ENCODE data around the gene ZMYND11. TPM values are rescaled to one million over a fixed set of nuclear protein-coding genes. Genes with fewer than 3 reads are reported as not detected.

ZMYND11 gene
- total RNA-seq, 1 experiment from 2014 or later, result 37.5 TPM

- no peak for ATAC-seq
- Histone ChIP-seq H3K36me3 (ENCODE audit: control insufficient read depth, insufficient read depth, low read length) (peaks cover 4% of the 10 kb centered on the region; the same call in 1 of the 2 replicates), H3K4me1 (ENCODE audit: control insufficient read depth, insufficient read depth, low read length) (no peaks in the 10 kb centered on the region), H3K27me3 (ENCODE audit: control insufficient read depth, insufficient read depth, low read length) (no peaks in the 10 kb centered on the region), H3K27ac (ENCODE audit: low read length) (no peak overlapping the region), H3K4me3 (ENCODE audit: low read depth in 2 of 2, low read length in 2 of 2) (no peak overlapping the region), H3K9me3 (ENCODE audit: control insufficient read depth, insufficient read depth, low read depth, low read length) (no peaks in the 10 kb centered on the region)
- intact Hi-C loops (cut with micrococcal nuclease; ENCODE audit: unreplicated experiment), result no loop called here
- in situ Hi-C loops (cut with HindIII; ENCODE audit: low pct_unique_long_range_greater_than_20kb, low sequenced_read_pairs), result no loop called here
- TF ChIP-seq REST (IDR thresholded peaks at IDR 0.05; ENCODE audit: insufficient read depth in 1 of 2, low read depth in 2 of 2, low read length in 1 of 2) (no peak), POLR2AphosphoS5 (IDR thresholded peaks at IDR 0.05; ENCODE audit: low read depth, low read length) (no peak)
- ChIA-PET CTCF (no interaction called here), POLR2A (no interaction called here)
- no TSS peak for BruUV-seq (replicated peaks)
- DNase-seq (ENCODE audit: low read depth, low spot score), result no peak
Observed at GRCh38 chr10:209357-209756, 74.1 kb downstream of the ZMYND11 start.

GRCh38 chr10:210297-210696 lies 75.0 kb downstream of the ZMYND11 start:
- no TSS peak for BruUV-seq (replicated peaks)
- Histone ChIP-seq H3K9me3 (ENCODE audit: control insufficient read depth, insufficient read depth, low read depth, low read length) (no peaks in the 10 kb centered on the region), H3K27me3 (ENCODE audit: control insufficient read depth, insufficient read depth, low read length) (no peaks in the 10 kb centered on the region), H3K4me3 (ENCODE audit: low read depth in 2 of 2, low read length in 2 of 2) (no peak overlapping the region), H3K36me3 (ENCODE audit: control insufficient read depth, insufficient read depth, low read length) (peaks cover 4% of the 10 kb centered on the region; the same call in 1 of the 2 replicates), H3K27ac (ENCODE audit: low read length) (no peak overlapping the region), H3K4me1 (ENCODE audit: control insufficient read depth, insufficient read depth, low read length) (no peaks in the 10 kb centered on the region)
- ATAC-seq (no peak), DNase-seq (ENCODE audit: low read depth, low spot score) (no peak)
- in situ Hi-C loops (cut with HindIII; ENCODE audit: low pct_unique_long_range_greater_than_20kb, low sequenced_read_pairs) (no loop called here), intact Hi-C loops (cut with micrococcal nuclease; ENCODE audit: unreplicated experiment) (no loop called here)
- ChIA-PET POLR2A (no interaction called here), CTCF (no interaction called here)
- TF ChIP-seq, protein P1, sequence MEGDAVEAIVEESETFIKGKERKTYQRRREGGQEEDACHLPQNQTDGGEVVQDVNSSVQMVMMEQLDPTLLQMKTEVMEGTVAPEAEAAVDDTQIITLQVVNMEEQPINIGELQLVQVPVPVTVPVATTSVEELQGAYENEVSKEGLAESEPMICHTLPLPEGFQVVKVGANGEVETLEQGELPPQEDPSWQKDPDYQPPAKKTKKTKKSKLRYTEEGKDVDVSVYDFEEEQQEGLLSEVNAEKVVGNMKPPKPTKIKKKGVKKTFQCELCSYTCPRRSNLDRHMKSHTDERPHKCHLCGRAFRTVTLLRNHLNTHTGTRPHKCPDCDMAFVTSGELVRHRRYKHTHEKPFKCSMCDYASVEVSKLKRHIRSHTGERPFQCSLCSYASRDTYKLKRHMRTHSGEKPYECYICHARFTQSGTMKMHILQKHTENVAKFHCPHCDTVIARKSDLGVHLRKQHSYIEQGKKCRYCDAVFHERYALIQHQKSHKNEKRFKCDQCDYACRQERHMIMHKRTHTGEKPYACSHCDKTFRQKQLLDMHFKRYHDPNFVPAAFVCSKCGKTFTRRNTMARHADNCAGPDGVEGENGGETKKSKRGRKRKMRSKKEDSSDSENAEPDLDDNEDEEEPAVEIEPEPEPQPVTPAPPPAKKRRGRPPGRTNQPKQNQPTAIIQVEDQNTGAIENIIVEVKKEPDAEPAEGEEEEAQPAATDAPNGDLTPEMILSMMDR (IDR thresholded peaks at IDR 0.05), result no peak
- TF ChIP-seq REST (IDR thresholded peaks at IDR 0.05; ENCODE audit: insufficient read depth in 1 of 2, low read depth in 2 of 2, low read length in 1 of 2) (no peak), SIN3A (IDR thresholded peaks at IDR 0.05; ENCODE audit: borderline replicate concordance, insufficient read depth, low read depth, low read length) (no peak), TCF7L2 (IDR thresholded peaks at IDR 0.05; ENCODE audit: low read depth, low read length) (no peak), POLR2AphosphoS5 (IDR thresholded peaks at IDR 0.05; ENCODE audit: low read depth, low read length) (no peak)

Data from Panc1 (cell line).